SKM-1 treated with dmso at 0.1 percent for 144 hours (cell line): ENCODE data around the gene NOL4L.

ENCODE experiments used
- DNase-seq: peaks from one replicate; lab custom pipeline; 2025; ENCODE audit not compliant: unreplicated experiment; lab: John Stamatoyannopoulos, UW

Gene NOL4L

DNA sequence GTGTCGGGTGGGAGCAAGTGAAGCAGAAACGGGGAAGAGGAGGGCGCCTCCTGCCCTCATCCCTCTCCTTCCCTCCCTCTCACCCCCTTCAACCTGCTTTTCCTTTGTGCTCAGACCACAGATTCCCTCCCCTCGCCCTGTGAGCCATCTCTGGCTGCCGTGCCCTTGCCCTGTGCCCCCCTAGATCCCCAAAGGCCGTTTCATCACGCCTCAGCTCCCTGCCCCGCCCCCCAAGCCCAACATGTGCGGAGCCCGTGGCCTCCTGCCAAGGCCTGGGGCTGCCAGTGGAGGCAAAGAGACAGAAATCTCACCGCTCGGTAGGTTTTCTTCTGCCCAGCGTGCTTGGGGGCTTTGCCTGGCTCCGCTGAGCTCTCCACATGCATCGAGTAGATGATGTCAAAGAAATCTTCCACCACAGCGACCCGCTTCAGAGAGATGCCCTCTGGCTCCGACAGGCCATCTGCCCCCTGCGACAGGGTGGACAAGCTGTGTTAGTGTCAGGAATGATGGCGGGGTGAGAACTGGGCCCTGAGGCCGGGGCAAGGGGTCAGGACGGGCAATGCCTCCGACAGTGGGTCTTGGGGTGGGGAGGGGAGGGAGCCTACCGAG, 57.6 kb downstream of the NOL4L start:
- no peak for DNase-seq

DNA sequence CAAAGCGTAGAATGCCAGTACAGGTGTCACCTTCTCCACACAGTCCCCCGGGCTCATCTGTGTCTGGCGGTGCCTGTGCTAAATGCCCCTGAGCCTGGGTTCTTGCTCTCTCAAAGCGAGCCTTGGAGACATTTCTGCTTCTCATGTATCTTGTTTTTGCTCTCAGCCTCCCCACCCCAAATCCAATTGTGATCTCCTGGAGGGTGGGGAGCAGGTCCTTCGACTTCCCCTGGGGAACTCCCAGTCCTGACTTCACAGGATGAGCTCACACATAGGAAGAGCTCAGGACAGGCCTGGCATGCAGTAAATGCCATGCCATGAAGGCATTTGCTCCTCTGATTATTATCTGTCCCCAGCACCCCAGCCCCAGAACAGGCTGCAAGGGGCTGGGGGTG, 58.1 kb downstream of the NOL4L start:
- no peak for DNase-seq

DNA sequence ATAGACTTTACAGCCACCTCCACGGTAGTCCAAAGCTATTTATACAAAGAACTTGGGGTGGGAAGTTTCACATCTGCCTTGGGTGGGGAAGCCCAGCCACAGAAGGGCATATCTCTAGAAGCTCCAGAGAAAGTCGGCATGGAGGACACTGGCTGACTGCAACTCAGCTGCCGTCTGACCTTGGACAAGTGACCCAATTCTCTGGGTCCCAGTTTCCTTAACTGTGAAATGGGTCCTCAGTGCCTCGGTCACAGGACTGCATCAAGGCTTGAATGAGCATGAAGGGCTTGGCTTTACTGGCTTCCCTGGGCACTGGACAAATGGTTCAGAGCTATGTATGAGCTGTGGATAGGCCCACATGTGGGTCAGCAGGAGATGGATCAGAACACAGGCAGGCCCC, 58.6 kb downstream of the NOL4L start:
- no peak for DNase-seq

DNA sequence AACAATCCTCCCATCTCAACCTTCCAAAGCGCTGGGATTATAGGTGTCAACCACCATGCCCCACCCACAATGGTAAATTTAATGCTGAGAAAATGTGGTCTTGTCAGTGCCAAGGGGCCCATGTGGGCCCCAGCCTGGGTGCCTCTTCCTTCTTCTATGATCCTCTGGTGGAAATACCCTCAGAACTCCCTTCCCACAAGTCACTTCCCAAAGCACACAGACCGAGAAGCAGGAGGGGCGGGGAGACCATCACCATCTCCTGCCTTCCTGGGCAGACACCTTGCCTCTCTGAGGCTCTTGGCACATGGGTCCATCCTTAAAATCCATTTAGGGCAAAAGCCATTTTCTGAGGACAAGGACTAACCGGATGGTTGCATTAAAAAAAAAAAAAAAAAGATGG, 59.0 kb downstream of the NOL4L start:
- DNase-seq, result no peak

DNA sequence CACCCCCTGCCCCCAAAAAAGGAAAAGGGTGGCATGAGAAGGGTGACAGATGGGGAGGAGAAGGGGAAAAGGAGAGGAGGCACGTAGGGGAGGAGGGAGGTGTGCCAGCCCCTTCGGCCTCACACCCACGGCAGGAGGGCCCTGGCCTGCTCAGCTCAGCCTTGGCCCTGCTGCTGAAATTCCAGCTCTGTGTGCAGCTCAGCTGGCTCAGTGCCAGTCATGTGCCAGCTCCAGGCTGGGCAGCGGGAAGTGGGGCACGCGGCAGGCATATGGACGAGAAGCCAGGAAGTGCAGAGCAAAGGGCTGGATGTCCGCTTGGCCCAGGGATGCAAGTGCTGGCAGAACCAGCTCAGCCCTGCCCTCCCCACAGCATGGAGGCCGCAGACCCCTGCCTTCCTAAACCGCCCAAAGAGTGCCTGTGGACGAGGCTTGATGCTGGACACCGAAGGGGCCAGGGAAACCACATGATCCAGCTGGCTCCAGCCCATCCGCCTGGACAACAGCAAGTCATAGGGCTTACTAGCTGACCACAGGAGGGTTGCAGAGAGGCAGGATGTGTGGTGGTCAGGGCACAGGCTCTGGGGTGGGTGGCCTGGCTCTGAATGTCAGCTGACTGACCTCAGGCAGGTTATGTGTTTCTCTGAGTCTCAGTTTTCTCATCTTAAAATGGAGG, 60.2 kb downstream of the NOL4L start:
- DNase-seq, result no peak

DNA sequence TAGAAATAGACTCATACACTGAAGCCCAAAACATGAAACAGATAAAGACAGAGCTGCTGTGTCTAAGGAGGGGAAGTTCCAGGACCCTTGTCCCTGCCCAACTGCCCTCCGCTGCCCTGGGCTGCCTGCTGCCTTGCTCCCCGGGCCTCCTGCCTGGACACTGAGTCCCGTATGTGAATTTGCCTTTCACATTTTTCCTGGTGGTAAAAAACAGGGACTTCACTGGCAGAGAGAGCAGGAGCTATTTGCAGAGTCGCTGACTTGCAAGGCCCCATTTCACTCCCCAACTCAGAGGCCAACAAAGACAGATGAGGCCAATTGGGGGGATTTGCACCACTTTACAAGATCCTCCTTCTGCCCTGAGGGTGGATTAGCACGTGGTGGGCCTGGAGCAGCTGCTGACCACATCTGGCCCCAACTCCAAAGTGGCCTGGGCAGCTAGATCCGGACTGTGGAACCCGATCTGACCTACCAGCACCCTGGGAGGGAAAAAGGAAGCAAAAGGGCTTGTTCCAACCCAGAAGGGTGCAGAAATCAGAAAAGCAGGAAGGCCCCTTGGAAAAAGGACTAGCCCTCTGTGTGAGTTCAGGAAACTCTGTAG, 61.4 kb downstream of the NOL4L start:
- no peak for DNase-seq

DNA sequence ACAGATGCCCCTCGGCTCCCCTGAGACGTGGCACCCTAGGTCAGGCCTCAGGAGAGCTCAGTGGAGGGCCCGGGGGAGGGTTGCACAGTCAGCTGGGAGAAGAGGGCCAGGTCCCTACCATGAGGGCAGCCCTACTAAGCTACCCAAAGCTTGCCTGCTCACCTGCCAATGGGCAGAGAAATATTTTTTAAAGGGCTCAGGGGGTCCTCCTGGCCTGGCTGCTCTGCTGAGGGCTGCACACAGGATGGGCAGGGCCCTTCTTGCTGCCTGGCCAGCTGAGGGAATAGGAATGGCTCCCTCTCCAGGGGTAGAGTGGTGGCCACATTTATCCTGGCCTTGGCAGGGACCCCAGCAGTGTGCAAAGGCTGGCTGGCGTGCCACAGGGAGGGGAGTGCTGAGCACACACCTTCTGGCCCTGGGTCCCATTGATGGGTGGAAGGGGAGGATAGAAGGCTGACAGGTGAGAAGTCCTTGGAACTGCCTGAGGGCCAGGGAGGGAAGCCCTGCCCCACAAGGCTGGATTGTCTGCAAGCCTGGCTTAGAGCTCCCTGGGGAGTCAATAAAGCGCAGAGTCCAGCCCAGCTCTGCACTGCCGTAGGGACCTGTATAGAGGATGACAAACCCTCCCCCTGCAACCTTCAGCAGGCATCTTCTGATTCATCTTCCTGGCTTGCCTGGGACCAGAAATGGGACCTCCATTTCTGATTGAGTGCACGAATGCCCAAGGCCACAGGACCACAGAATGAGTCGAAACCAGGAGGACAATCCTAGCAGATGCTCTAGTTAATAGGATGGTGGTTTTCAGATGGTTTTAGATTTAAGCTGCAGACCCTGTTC, 62.1 kb downstream of the NOL4L start:
- no peak for DNase-seq

DNA sequence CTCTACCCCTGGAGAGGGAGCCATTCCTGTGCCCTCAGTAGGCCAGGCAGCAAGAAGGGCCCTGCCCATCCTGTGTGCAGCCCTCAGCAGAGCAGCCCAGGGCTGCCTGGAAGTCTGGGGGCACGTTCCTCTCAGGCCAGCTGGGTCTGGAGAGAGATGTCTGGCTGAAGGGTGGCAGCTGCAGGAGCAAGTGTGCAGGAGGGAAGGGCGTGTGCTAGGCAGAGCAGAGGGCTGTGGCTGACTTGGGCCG, 62.7 kb downstream of the NOL4L start:
- no peak for DNase-seq

DNA sequence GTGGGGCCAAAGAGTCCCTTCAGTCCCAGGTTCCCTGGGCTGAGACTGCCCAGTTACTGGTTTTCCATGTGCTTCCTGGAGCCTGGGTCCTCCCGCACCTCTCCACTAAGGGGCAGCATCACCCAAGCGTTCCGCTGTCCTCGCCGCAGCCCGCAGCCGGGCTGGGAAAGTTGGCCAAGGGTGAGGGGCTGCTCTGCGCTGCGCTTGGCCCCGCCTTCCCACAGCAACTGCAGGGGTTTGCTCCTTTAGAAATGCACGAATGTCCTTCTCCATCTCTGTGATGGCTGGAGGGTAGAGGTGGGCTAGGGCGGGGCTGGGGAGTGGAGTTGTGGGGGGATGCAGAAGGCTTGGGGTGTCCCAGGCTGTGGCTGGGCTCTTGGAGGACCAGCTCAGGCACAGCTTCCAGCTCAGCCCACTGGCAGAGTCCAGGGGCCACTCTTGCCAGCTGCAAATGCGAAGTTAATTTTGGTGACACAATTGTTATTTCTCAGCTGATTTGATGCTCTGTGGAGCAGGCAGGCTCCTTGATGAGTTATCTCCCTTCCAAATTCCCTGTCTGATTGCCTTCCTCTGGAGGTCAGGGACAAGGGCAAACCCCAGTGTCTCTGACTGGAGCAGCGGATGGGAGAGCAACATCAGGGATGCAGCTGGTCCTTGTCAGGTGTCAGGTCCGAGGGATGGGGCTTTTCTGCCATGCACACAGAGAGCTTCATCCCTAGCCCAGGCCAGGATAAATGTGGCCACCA, 63.2 kb downstream of the NOL4L start:
- DNase-seq, result no peak

DNA sequence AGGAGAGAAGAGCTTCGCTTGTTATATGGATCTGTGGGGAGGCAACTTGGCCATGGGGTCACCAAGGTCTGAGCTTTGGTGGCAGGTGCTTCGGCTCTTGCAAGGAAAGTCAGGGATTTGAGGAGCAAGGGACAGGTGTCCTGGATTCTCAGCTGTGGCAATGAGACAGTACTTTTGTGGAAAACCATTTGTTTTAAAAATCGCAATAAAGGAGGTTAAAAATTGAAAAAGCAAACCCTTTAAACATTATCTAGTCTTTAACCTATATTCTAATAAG, 64.3 kb downstream of the NOL4L start:
- no peak for DNase-seq

DNA sequence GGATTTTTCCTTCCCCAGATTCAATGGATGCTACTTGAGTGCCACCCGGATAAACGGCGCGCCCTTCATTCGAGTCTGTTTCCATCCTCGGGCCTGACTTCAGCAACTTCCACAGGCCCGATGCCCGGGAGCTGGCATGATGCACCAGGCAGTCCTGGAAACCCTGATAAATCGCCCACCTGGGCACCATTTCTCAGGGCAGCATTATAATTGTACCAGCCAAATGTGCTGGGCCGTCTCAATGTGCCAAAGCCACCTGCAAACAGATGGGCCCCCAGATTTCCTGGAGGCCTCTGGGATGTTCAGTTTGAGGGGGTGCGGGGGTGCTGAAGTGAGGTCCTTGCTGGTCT, 65.8 kb downstream of the NOL4L start:
- no peak for DNase-seq

DNA sequence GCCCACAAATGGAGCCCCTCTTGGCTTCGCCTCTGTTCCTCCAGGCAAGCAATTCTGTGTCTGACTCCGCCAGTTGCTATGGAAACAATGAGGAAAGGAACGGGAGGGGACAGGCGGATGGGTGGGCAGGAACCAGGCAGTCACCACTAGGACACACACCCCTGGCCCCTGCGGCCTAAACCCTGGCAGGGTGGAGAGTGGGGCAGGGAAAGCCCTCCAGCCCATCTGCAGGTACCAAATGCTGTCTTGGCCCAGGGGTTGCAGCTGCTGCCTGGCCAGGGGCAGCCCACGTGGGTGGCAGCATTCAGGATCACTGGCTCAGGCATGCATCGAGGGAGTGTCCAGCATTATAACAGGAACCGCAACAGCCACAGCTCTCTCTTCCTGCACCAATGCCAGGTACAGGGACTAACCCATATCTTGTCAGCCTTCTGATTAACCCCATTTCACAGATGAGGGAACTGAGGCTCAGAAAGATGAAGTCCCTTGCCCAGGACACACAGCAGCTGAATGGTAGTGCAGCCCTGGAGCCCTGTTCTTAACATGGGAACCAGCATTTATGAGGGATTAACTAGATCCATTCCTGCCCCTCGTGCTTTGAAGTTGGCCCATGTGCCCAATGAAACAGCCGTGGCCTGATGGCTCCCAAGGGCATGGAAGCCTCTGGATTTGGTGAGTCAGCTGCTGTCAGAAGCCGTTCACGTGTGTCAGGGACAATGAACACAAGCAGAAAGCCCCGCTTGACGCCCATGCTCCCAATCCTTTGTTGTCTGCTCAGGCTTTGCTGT, 66.3 kb downstream of the NOL4L start:
- no peak for DNase-seq

DNA sequence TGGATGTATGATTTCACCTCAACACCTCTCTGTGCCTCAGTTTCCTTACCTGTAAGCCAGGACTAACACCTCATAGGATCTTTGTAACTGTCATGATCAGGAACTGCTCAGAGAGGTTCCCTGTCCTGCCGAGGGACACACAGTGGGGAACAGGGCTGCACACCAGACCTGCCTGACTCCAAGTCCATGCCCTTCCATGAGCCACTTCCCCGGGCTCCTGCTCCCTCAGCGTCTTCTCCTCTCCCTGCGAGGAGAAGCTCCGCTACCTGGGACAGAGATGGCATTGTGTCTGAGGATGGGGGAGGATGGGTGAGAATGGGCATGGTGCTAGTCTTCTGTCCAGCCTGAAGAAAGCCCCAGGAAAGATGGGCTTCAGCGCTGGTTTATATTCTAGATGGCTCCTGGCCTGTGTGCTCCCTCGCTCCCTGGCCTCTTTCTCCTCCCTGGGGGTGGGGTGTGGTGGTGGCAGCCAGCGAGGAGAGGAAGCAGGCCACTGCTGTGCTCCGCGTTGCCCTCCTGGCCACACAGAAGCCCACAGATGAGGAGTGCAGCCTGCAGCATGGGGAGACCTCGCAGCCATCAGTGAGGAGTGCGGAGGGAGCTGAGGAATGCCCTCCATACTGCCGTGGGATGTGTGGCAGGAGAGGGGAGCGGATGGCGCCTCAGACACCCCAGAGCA, 67.1 kb downstream of the NOL4L start:
- DNase-seq, result no peak

DNA sequence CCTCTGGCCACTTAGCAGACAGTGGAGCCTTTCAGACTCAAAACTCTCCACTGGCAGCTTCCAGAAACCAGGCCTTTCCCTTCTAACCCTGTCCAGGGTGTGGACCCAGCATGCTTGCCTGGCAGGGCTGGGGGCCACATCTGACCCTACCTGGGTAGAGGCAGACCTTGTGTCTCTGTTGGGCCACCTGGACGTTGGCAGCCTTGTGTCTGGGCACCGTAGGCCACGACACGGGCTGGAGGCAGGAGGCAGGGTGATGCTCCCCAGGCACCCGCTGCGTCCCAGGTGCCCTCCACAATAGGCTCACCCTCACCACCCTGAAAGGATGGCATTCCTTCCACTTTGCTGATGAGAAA, 67.6 kb downstream of the NOL4L start:
- DNase-seq, result no peak

DNA sequence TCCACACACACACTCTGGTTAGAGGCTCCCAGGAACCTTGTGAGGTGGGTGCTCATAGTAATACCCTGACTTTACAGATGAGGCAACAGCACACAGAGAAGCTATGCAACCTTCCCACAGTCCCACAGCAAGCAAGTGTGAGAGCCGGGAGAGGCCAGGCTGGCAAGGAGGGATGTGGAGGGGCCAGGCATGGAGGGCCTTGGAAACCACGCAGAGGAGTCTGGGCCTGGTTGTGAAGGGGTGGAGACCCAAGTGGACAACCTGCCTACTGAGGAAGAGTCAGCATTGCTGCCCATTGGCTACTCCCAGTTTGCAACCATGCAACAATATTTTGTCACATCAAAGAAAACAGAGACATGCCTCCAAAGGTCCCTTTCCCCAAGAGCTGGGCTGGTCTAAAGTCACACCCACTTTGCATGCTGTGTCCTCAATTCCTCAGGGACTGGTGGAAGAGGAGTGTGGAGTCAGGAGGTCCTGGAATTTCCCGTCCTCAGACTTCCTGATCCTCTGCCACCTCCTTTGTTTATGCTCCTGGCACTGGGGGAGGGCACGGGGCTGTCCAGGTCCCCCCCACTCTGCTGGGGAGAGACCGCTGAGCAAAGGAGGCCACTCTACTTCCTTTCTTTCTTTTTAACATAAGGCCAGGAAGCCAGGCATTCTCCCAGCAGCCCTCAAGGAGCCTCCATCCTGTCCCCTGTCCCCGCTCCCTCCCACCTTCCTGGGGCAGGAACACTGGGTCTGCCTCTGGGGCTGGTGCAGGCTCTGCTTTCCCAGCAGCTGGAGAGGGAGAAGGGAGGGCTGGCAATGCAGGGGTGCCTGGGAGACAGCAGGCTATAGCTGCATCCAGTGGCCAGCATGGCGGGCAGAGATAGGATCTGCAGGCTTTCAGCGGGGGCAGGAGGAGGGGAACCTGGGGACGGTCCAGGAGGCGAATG, 68.3 kb downstream of the NOL4L start:
- no peak for DNase-seq

DNA sequence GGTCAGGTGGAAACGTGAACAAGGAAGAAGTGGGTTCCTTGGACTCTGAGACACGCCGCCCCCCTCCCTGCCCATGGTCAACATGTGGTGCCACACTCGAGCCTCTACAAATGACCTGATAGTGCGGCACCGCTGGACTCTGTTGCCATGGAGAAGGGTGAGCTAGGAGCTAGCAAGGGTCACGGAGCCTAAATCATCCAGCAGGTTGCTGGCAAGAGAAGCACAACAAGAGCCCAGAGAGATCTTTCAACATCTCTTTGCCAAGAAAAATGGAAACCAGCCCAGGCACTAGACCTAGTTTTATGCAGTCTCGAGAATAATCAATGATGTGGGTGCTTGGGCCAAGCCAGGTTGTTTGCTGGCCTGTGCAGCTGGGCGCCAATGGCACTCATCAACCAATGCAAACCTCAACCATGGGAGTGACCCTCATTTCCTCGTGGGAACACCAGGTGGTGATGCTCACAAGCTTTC, 69.5 kb downstream of the NOL4L start:
- no peak for DNase-seq

DNA sequence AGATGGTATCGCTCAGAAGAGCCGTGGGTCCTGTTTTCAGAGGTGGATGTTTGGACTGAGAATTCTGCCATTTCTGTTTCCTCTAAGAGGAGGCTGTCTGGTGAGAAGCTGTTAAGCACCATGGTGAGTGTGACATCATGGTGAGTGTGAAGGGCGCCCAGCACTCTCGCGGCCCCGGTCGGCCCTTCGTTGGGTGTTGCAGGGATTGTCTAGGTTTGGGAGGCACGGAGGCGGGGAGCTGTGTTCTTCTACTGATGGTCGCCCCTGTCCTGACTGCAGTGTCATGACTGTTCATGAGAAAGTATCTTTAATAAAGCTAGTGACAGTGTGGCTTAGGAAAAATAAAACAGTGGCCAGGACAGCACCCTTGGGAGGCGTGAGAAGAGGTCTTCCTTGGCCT, 70.4 kb downstream of the NOL4L start:
- DNase-seq, result no peak

DNA sequence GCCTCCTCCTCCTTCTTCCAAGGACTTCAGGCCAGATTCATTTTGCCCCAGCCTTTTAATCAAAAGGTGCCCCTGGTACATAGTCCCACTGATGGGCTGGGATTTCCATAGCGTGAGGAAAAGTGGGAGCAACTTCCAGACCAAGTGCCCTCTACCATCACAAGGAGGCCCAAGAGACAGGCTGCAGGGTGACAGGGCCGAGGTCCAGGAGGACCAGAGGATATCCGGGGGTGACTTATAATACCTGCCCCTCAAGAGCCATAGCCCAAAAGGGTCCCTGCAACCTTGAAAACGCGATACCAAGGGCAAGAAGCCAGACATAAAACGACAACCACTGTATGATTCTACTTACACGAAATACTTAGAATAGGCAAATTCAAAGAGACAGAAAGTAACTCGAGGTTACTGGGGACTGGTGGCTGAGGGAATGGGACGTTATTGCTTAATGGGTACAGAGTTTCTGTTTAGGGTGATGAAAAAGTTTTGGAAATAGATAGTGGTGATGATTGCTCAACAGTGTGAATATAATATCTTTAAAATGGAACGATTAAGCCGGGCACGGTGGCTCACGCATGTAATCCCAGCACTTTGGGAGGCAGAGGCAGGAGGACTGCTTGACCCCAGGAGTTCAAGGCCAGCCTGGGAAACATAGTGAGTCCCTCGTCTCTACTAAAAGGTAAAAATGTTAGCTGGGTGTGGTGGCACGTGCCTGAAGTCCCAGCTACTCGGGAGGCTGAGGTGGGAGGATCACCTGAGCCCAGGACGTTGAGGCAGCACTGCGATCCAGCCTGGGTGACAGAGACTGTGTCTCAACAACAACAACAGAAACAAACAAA, 71.9 kb downstream of the NOL4L start:
- no peak for DNase-seq

DNA sequence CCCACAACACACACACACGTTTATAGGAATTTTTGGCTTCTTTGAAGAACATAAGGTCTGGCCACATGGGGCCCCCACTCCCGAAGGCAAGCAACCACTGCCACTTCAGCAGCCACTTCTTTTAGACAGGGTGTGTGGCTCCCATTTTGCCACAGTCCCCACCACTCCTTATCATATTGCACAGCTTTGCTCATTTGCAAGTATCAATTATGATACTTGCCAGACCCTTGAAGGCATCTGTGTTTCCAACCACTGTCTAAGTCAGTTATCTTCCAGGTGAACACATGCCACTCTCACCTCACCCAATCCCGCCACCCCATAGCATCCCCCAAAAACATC, 73.1 kb downstream of the NOL4L start:
- no peak for DNase-seq
